ENCODE results near the gene GREB1. TPM values are rescaled to one million over a fixed set of nuclear protein-coding genes. Genes with fewer than 3 reads are reported as not detected.

The GREB1 gene
- total and polyA plus RNA-seq, 2 of the 13 experiments (the other 11 are each of a cell fraction or from before 2014, with no cell fraction given) = 31.3 to 61.2 TPM

- TF ChIP-seq SIN3A (IDR thresholded peaks at IDR 0.05; ENCODE audit: borderline replicate concordance, low read depth, low read length) (peak; percentile 61), ZHX1 (CRISPR knock-in tag; IDR thresholded peaks at IDR 0.05; ENCODE audit: low read depth) (peak; percentile 59; the same call in 1 of the 2 replicates), ZNF292 (CRISPR knock-in tag; IDR thresholded peaks at IDR 0.05; ENCODE audit: borderline replicate concordance, low read depth) (0 out of 2 replicates have a peak, but pooled peaks have one; percentile 44), MNT (IDR thresholded peaks at IDR 0.05) (peak; percentile 83), ZNF574 (CRISPR knock-in tag; IDR thresholded peaks at IDR 0.05) (no peak; the same call in 1 of the 2 replicates), BORCS8-MEF2B (CRISPR knock-in tag; IDR thresholded peaks at IDR 0.05) (peak; percentile 87), ZNF562 (CRISPR knock-in tag; IDR thresholded peaks at IDR 0.05; ENCODE audit: borderline replicate concordance) (no peak), ZNF740 (CRISPR knock-in tag; IDR thresholded peaks at IDR 0.05) (no peak), ELK4 (CRISPR knock-in tag; IDR thresholded peaks at IDR 0.05; ENCODE audit: borderline replicate concordance) (no peak), ZFY (CRISPR knock-in tag; IDR thresholded peaks at IDR 0.05) (peak; percentile 86), TCF12 (IDR thresholded peaks at IDR 0.05) (no peak), TCF12 (CRISPR knock-in tag; IDR thresholded peaks at IDR 0.05) (0 out of 2 replicates have a peak, but pooled peaks have one; percentile 60), KLF15 (CRISPR knock-in tag; IDR thresholded peaks at IDR 0.05; ENCODE audit: borderline replicate concordance) (no peak), REL (CRISPR knock-in tag; conservative IDR thresholded peaks at IDR 0.05) (no peak), ZNF232 (CRISPR knock-in tag; IDR thresholded peaks at IDR 0.05; ENCODE audit: borderline replicate concordance) (0 out of 2 replicates have a peak, but pooled peaks have one; percentile 35), AHR (CRISPR knock-in tag; IDR thresholded peaks at IDR 0.05) (no peak; the same call in 1 of the 2 replicates), KDM5A (IDR thresholded peaks at IDR 0.05; ENCODE audit: borderline replicate concordance, low read length) (no peak; the same call in 1 of the 2 replicates), TAF15 (IDR thresholded peaks at IDR 0.05; ENCODE audit: low read depth, low read length, poor library complexity, severe bottlenecking) (no peak), ARNT (IDR thresholded peaks at IDR 0.05) (no peak)
Observed at GRCh38 chr2:11505652-11506610, 27.9 kb upstream of the GREB1 start (continued).

Data from HepG2 (cell line).